GM12875 (cell line): Measurements from ENCODE around the gene ATRNL1.

Experiments
- H3K4me3 ChIP-seq: one replicate; pipeline ENCODE4 v1.5.1; 2011; ENCODE audit warnings: low read depth, low read length, control low read depth
- TF ChIP-seq, protein P1 (sequence below): IDR thresholded peaks from 2 replicates; pipeline ENCODE4 v1.5.1; 2011; ENCODE audit warnings: low read depth, mild to moderate bottlenecking, control low read depth, inconsistent platforms, low read length, moderate library complexity, borderline replicate concordance; ENCODE audit not compliant: insufficient read depth

ATRNL1 gene

DNA sequence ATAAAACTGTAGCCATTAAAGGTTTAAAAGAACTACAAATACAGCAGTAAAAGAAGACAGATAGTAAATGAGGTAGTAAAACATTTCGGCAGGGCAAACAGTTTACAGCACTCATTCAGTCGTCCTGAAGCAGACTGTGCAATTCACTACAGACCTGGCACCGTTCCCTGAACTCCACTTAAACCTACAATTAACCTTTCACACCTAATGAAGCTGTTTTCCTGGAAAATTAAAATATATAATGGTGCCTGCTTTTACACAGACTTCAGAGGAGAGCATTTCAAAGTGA, 844.5 kb downstream of the ATRNL1 start:
- TF ChIP-seq, protein P1, sequence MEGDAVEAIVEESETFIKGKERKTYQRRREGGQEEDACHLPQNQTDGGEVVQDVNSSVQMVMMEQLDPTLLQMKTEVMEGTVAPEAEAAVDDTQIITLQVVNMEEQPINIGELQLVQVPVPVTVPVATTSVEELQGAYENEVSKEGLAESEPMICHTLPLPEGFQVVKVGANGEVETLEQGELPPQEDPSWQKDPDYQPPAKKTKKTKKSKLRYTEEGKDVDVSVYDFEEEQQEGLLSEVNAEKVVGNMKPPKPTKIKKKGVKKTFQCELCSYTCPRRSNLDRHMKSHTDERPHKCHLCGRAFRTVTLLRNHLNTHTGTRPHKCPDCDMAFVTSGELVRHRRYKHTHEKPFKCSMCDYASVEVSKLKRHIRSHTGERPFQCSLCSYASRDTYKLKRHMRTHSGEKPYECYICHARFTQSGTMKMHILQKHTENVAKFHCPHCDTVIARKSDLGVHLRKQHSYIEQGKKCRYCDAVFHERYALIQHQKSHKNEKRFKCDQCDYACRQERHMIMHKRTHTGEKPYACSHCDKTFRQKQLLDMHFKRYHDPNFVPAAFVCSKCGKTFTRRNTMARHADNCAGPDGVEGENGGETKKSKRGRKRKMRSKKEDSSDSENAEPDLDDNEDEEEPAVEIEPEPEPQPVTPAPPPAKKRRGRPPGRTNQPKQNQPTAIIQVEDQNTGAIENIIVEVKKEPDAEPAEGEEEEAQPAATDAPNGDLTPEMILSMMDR = no peak
- no peak overlapping the region for H3K4me3 ChIP-seq

DNA sequence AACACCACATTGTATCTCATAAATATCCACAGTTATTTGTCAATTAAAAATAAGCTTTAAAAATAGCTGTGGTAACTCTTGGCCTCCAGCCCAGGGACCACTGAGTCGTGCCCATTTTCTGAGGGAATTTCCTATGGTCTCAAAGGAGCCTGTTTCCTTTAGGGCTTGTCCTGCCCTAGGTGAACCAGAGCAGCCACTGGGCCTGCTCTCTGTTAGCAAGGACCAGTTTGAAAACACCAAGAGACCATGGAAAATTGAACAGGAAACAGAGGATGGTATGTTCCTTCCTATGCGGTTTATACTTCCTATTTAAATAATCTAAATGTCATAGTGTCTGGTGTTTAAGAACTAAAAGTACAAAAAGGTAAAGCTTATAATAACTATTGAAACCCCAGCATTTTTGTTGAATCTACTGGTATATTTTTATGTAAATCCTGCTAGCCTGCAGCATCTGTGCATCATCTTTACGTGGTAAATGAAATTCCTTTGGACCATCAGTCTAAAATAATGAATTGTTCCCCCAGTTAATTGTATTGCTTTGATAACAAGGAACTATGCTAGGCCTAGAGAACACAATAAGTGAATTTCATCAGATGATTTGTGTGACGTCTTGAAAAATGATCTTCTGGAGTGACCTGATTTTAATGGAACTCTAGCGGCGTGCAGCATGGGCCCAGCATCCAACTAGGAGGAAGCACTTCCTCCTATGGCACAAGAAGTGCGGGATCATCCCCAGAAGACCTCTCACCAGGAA, 846.1 kb downstream of the ATRNL1 start:
- TF ChIP-seq, protein P1 = no peak
- H3K4me3 ChIP-seq = no peak overlapping the region

DNA sequence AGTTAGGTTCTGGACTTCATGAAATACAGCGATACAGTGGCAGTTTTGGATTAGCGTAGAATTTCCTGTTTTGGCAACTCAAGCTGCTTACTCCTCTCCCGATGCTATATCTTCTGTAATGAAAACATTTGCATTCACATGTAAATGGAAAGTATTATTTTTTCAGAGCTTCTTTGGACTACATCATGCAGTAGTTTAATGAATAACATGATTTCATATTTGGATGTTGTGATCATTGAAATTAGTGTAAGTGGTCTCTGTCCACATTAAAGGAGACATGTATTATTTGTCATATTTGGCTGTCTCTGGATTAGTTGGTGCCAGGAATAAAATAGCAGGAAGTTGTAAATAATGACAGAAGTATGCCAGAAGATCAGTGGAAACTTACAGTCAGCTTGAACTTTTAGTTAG, 848.2 kb downstream of the ATRNL1 start:
- TF ChIP-seq, protein P1 = no peak
- no peak overlapping the region for H3K4me3 ChIP-seq

DNA sequence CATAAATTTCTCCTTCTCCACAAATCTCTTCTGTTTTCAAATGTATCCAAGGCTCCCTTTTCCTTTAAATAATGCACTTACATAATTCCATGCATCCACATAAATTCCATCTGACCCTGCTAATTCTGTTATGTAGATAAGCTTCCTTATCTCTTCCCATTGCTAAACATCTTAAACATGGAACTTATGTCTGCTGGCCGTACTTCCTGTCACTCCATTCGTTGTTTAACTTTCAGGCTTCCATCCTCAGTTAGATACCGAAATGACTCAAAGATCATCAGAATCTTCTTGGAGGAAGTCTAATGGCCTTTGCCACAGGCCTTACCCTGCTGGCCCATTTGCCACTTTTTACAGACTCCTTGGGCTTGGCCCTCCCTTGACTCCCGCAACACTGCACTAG, 848.9 kb downstream of the ATRNL1 start:
- TF ChIP-seq, protein P1 = no peak
- no peak overlapping the region for H3K4me3 ChIP-seq

DNA sequence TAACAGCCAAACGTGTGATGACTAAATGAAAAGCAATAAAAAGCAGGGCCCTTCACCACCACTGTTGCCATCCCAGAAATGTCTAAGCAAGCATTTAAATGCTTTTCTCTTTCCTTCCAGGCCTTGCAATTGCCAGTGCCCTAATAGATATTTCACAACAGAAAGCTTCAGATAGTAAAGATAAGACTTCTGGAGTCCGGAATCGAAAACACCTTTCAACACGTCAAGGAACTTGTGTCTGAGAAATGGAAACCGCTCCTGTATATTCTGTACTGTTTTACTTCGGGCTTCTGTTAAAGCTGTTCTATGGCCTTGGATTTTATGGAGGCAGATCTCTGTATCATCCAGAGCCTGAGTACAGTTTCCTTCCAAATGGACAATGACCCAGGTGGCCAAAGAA, 851.4 kb downstream of the ATRNL1 start:
- no peak overlapping the region for H3K4me3 ChIP-seq

DNA sequence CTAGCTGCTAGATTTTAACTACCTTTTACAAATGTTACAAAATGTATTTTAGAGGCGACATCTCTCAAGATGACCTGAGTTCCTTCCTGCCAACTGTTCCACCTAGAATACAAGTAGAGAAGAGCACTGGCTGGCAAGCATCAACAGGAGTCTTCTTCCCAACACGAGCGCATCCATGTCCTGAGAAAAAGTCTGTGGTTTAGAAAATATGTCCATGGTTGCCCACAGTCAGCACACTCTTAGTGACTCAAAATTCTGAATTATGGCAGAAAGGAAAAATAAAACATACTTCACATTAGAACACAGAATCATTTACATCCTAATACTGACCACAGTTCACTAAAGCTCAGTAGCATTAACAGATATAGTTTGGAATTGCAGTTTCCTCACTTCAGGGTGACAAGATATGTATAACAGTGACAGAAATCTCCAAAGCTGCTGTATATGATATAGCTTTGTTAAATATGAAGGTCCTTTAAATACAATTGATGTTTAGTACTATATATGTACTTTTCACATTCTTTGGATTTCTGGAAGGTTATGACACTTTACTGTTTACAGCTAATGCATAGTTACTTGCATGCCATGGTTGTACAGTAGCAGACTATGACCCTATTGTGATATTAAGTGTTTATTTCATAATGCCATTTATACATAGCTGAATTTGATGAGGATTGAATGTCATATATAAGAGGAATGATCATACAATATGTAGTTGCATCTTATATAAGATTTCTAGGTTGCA, 852.7 kb downstream of the ATRNL1 start:
- no peak overlapping the region for H3K4me3 ChIP-seq
- TF ChIP-seq, protein P1 = no peak

More for the DNA sequence above, 851.4 kb downstream of the ATRNL1 start:
- TF ChIP-seq, protein P1 = no peak

DNA sequence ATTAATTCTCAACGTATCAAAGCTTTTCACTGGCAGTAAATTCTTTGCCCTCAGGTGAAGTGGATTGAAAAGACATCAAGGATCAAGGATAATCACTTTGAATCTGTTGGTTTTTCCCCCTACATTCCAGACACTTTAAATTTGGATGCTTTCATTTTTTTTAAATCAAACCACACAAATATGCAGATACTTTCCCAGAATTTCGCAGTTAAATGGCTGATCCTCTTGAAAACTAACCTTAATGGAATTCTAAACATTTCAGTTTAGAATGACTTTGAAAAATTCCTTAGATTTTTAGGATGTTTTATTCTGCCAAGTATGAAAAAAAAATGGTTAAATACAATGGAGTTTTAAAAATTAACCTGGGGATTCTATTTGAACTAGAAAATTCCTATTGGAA, 853.9 kb downstream of the ATRNL1 start:
- H3K4me3 ChIP-seq = no peak overlapping the region
- TF ChIP-seq, protein P1 = no peak
